ENCODE measurements around the gene CC2D2B.
"Not testable (repeated sequence)": the region's sequence is repeated elsewhere in the genome, so short reads cannot be mapped to it uniquely, and the experiment has no call there.

CC2D2B gene

DNA sequence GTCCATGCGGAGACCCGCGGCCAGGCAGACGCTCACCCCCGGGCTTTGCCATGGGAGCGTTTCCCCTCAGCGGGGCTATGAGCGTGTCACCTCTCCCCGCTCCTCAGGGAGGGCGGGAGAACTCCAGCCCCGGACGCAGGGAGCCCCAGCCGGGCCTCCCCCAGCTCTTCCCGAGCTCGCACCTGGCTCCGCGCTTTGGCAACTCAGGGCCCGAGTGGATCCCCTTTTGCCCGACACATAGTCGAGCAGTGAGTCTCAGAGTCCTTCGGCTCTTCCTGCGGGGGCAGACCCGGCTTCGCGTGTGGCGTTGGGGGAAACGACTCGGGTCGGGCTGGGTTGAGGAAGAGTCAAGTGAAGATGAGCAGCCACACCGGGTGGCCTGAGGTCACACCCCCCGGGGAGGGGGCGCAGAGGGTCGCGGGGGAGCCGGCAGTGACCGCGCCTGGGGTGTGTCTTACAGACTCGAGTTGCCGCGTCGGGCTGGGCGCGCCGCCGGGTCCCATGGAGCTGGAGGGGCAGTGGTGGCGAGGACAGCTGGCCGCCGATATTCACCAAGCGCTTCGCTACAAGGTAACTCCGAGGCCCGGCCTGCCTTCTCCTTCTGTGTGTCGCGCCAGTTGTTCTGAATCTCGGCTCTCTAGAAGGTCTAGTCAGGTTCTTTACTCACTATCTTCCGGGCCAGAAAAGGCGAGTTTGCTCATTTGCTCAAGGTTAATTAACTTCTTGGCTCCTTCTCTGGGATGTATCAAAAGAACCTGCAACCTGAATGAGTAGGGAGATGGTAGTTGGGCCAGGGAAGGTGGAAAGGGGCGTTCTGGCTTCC lies 136.3 kb downstream of the CC2D2B start:
- H3K4me1 Mint-ChIP-seq: peaks cover 43% of the 10 kb centered on the region

GRCh38 chr10:96044736-96045135 lies 137.0 kb downstream of the CC2D2B start:
- no peak for DNase-seq
- H3K9me3 Mint-ChIP-seq: peaks cover 11% of the 10 kb centered on the region
- H3K27me3 Mint-ChIP-seq (ENCODE audit: low read depth, poor library complexity): peaks cover 5% of the 10 kb centered on the region
- no peak for TF ChIP-seq CTCF (IDR thresholded peaks at IDR 0.05)
- peak overlapping the region; percentile 88 for H3K4me3 Mint-ChIP-seq
- H3K4me1 Mint-ChIP-seq: peaks cover 39% of the 10 kb centered on the region
- peak overlapping the region; percentile 85 for H3K27ac Mint-ChIP-seq
- H3K36me3 Mint-ChIP-seq (ENCODE audit: low read depth): peaks cover 38% of the 10 kb centered on the region

More for the DNA sequence above, 136.3 kb downstream of the CC2D2B start:
- peaks cover 11% of the 10 kb centered on the region for H3K9me3 Mint-ChIP-seq
- peak overlapping the region; percentile 92 for H3K27ac Mint-ChIP-seq
- H3K4me3 Mint-ChIP-seq: peak overlapping the region; percentile 88
- peak; percentile 75 for DNase-seq
- peaks cover 5% of the 10 kb centered on the region for H3K27me3 Mint-ChIP-seq (ENCODE audit: low read depth, poor library complexity)
- no peak for TF ChIP-seq CTCF (IDR thresholded peaks at IDR 0.05)
- peaks cover 32% of the 10 kb centered on the region for H3K36me3 Mint-ChIP-seq (ENCODE audit: low read depth)

DNA sequence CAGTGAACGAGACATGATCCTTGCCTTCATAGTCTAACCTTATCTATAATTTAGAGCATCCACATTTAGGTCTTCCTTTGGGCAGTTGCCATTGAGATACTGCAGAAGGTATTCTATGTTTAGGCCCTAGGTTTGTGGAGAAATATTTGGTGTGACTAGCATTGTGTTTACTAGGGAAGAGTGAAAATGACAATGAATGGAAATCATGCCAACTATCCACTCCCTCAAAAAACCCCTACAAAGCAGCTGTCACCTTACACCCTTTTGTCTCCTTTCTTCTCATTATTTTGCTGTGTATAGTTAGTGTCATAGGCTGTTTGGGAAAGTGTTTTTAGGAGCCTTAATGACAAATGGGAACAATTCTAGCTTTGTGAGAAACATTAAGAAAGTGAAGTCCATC lies 138.8 kb downstream of the CC2D2B start:
- H3K27me3 Mint-ChIP-seq (ENCODE audit: low read depth, poor library complexity): peaks cover 1% of the 10 kb centered on the region
- H3K4me3 Mint-ChIP-seq: peak overlapping the region; percentile 88

GRCh38 chr10:96047004-96047649 lies 139.4 kb downstream of the CC2D2B start:
- H3K9me3 Mint-ChIP-seq: peaks cover 8% of the 10 kb centered on the region
- no peak for DNase-seq
- no peak for TF ChIP-seq CTCF (IDR thresholded peaks at IDR 0.05)
- no peaks in the 10 kb centered on the region for H3K27me3 Mint-ChIP-seq (ENCODE audit: low read depth, poor library complexity)
- peaks cover 39% of the 10 kb centered on the region for H3K4me1 Mint-ChIP-seq
- H3K4me3 Mint-ChIP-seq: no peak overlapping the region
- peaks cover 54% of the 10 kb centered on the region for H3K36me3 Mint-ChIP-seq (ENCODE audit: low read depth)
- H3K27ac Mint-ChIP-seq: no peak overlapping the region

More for the DNA sequence above, 138.8 kb downstream of the CC2D2B start:
- DNase-seq: no peak
- Mint-ChIP-seq H3K36me3 (ENCODE audit: low read depth) (peaks cover 48% of the 10 kb centered on the region), H3K4me1 (peaks cover 39% of the 10 kb centered on the region), H3K9me3 (peaks cover 8% of the 10 kb centered on the region), H3K27ac (no peak overlapping the region)
- no peak for TF ChIP-seq CTCF (IDR thresholded peaks at IDR 0.05)

GRCh38 chr10:96047925-96048324 lies 140.2 kb downstream of the CC2D2B start:
- H3K27me3 Mint-ChIP-seq (ENCODE audit: low read depth, poor library complexity); H3K27ac Mint-ChIP-seq; H3K4me3 Mint-ChIP-seq; DNase-seq; H3K9me3 Mint-ChIP-seq: not testable (repeated sequence)
- peaks cover 57% of the 10 kb centered on the region for H3K36me3 Mint-ChIP-seq (ENCODE audit: low read depth)
- H3K4me1 Mint-ChIP-seq: peaks cover 34% of the 10 kb centered on the region

- peaks cover 34% of the 10 kb centered on the region for H3K4me1 Mint-ChIP-seq
- H3K27me3 Mint-ChIP-seq (ENCODE audit: low read depth, poor library complexity): no peaks in the 10 kb centered on the region
- peaks cover 61% of the 10 kb centered on the region for H3K36me3 Mint-ChIP-seq (ENCODE audit: low read depth)
- no peaks in the 10 kb centered on the region for H3K9me3 Mint-ChIP-seq
- no peak for TF ChIP-seq CTCF (IDR thresholded peaks at IDR 0.05)
- DNase-seq: no peak
- H3K4me3 Mint-ChIP-seq: no peak overlapping the region
- no peak overlapping the region for H3K27ac Mint-ChIP-seq
These were observed 141.6 kb downstream of the CC2D2B start for GRCh38 chr10:96049340-96049739.
